ENCODE measurements around the gene DMKN.

GRCh38 chr19:35471946-35472345, 41.5 kb downstream of the DMKN start:
- TF ChIP-seq CTCF (conservative IDR thresholded peaks at IDR 0.05 in 1 of 2, IDR thresholded peaks at IDR 0.05 in 1 of 2; ENCODE audit: extremely low read depth in 1 of 2, insufficient read depth in 1 of 2, low read depth in 1 of 2, low read length in 2 of 2) (no peak), EZH2 (IDR thresholded peaks at IDR 0.05; ENCODE audit: borderline replicate concordance, low read length) (no peak)

Data from mammary epithelial cell (primary cell).